ENCODE data around the gene TP53BP2.
"Not testable (repeated sequence)": the region's sequence is repeated elsewhere in the genome, so short reads cannot be mapped to it uniquely, and the experiment has no call there.

The TP53BP2 gene

DNA sequence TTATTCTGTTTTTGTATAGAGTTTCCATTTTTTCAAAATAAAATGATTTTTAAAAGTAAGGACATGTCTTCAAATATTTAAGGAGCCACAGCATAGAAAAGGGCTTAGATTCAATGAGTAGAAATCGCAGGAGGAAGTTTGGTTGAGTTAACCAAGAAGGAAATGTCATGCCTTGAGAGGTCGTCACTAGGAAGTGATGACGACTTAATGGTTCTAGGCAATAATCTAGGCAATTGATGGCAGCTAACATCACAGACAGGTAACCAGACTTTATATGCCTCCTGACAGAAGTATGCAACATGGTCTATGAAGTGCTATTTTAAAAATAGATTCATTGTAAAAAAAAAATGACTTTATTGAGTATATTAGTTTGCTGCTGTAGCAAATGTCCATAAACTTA lies 32.1 kb upstream of the TP53BP2 start:
- TF ChIP-seq, protein P1, sequence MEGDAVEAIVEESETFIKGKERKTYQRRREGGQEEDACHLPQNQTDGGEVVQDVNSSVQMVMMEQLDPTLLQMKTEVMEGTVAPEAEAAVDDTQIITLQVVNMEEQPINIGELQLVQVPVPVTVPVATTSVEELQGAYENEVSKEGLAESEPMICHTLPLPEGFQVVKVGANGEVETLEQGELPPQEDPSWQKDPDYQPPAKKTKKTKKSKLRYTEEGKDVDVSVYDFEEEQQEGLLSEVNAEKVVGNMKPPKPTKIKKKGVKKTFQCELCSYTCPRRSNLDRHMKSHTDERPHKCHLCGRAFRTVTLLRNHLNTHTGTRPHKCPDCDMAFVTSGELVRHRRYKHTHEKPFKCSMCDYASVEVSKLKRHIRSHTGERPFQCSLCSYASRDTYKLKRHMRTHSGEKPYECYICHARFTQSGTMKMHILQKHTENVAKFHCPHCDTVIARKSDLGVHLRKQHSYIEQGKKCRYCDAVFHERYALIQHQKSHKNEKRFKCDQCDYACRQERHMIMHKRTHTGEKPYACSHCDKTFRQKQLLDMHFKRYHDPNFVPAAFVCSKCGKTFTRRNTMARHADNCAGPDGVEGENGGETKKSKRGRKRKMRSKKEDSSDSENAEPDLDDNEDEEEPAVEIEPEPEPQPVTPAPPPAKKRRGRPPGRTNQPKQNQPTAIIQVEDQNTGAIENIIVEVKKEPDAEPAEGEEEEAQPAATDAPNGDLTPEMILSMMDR (IDR thresholded peaks at IDR 0.05; ENCODE audit: control insufficient read depth, extremely low read depth, insufficient read depth): no peak
- no peak for DNase-seq (ENCODE audit: low read depth)
- no peak overlapping the region for H3K4me3 ChIP-seq (ENCODE audit: low read depth, low read length)

DNA sequence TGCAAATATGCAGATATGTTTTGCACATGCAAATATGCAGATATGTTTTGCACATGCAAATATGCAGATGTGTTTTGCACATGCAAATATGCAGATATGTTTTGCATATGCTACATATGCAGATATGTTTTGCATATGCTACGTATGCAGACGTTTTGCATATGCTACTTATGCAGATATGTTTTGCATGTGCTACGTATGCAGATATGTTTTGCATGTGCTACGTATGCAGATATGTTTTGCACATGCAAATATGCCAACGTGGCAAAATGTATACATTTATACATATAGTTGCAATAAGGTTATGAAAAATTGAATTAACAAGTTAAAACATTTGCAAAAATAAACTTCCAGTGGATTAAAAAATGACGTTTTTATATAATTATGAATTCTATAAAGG lies 30.8 kb upstream of the TP53BP2 start:
- H3K4me3 ChIP-seq (ENCODE audit: low read depth, low read length): no peak overlapping the region
- TF ChIP-seq, protein P1 (IDR thresholded peaks at IDR 0.05; ENCODE audit: control insufficient read depth, extremely low read depth, insufficient read depth): no peak
- DNase-seq (ENCODE audit: low read depth): no peak

DNA sequence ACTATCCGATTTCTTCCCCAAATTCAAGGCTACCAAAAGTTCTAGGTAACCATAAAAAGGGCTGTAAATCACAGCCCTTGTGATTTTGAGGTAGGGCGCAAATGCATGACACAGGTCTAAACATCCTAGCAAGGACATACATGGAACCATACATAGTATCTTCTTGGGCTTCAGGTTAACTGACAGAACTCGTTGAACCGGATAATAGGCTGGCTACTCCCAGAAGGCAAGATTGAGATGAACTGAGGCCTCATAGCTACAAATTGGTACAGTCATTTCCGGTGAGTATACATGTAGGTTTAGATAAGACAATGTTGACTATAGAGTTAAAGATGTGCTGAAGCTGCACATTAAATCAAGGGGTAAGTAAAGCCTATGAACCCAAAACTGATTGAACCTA lies 27.3 kb upstream of the TP53BP2 start:
- H3K4me3 ChIP-seq (ENCODE audit: low read depth, low read length): no peak overlapping the region
- DNase-seq (ENCODE audit: low read depth): no peak
- TF ChIP-seq, protein P1 (IDR thresholded peaks at IDR 0.05; ENCODE audit: control insufficient read depth, extremely low read depth, insufficient read depth): no peak

DNA sequence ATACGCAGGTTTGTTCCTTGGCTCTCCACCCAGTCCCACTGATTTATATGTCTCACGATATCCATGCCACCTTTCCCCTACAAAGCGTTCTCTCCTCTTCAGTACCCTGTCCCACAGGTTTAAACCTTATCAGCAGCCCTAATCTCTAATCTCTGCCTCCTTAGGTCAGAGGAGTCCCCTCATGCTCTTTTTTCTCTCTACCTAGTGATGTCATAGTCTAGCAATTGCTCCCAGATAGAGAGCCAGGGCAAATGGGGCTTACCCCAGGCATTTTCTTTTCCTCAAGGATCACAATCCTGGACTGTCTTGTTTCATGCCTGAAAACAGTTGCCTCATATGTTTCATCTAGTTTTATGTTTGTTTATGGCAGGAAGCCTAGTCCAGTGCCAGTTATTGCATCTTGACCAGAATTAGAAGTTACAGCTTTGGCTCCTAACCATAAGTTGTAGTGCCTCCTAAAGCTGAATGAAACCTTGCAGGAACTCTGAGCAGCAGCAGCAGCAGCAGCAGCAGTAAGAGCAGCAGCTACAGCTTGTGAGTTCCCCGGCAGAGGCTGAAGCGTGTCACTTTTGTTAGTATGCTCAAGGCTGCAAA lies 26.7 kb upstream of the TP53BP2 start:
- H3K4me3 ChIP-seq (ENCODE audit: low read depth, low read length): no peak overlapping the region
- DNase-seq (ENCODE audit: low read depth): peak; percentile 50
- TF ChIP-seq, protein P1 (IDR thresholded peaks at IDR 0.05; ENCODE audit: control insufficient read depth, extremely low read depth, insufficient read depth): no peak

DNA sequence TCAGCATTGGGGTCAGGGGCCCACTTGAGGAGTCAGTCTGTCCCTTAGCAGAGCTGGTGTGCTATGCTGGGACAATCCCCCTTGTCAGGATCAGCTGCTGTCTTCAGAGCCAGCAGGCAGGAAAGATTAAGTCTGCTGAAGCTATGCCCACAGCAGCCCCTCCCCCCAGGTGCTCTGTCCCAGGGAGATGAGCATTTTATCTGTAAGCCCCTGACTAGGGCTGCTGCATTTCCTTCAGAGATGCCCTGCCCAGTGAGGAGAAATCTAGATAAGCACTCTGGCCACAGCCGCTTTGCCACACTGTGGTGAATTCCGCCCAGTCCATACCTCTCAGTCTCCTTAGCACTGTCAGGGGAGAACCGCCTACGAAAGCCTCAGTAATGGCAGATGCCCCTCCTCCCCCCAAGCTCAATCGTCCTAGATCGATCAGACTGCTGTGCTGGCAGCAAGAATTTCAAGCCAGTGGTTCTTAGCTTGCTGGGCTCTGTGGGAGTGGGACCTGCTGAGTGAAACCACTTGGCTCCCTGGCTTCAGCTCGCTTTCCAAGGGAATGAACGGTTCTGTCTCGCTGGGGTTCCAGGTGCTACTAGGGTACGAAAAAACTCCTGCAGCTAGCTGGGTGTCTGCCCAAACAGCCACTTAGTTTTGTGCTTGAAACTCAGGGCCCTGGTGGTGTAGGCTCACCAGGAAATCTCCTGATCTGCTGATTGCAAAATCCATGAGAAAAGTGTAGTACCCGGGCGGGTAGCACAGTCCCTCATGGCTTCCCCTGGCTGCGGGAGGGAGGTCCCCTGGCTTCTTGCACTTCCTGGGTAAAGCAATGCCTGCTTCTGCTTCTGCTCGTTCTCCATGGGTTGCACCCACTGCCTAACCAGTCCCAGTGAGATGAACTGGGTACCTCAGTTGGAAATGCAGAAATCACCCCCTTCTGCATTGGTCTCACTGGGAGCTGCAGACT lies 25.1 kb upstream of the TP53BP2 start:
- DNase-seq (ENCODE audit: low read depth): no peak
- TF ChIP-seq, protein P1 (IDR thresholded peaks at IDR 0.05; ENCODE audit: control insufficient read depth, extremely low read depth, insufficient read depth): no peak
- H3K4me3 ChIP-seq (ENCODE audit: low read depth, low read length): no peak overlapping the region

DNA sequence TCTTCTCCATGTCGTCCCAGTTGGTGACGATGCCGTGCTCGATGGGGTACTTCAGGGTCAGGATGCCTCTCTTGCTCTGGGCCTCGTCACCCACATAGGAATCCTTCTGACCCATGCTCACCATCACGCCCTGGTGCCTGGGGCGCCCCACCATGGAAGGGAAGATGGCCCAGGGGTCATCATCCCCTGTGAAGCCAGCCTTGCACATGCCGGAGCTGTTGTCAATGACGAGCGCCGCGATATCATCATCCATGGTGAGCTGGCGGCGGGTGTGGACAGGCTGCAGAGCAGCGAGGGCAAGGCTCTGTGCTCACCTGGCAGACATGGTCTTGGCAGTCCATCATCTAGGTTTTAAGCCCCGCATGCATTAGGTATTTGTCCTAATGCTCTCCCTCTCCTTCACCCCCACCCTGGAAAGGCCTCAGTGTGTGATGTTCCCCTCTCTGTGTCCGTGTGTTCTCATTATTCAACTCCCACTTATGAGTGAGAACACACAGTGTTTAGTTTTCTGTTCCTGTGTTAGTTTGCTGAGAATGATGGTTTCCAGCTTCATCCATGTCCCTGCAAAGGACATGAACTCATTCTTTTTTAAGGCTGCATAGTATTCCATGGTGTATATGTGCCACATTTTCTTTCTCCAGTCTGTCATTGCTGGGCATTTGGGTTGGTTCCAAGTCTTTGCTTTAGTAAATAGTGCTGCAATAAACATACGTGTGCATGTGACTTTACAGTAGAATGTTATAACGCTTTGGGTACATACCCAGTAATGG lies 19.0 kb upstream of the TP53BP2 start:
- not testable (repeated sequence) for H3K4me3 ChIP-seq (ENCODE audit: low read depth, low read length)

DNA sequence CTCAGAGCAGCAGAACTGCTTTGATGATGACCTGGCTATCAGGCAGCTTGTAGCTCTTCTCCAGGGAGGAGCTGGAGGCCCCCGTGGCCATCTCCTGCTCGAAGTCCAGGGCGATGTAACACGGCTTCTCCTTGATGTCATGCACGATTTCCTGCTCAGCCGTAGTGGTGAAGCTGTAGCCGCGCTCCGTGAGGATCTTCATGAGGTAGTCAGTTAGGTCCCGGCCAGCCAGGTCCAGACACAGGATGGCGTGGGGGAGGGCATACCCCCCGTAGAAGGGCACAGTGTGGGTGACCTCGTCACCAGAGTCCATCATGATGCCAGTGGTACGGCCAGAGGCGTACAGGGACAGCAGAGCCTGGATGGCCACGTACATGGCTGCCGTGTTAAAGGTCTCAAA lies 18.3 kb upstream of the TP53BP2 start:
- TF ChIP-seq, protein P1 (IDR thresholded peaks at IDR 0.05; ENCODE audit: control insufficient read depth, extremely low read depth, insufficient read depth): no peak
- no peak overlapping the region for H3K4me3 ChIP-seq (ENCODE audit: low read depth, low read length)
- DNase-seq (ENCODE audit: low read depth): no peak

More for the DNA sequence above, 19.0 kb upstream of the TP53BP2 start:
- not testable (repeated sequence) for DNase-seq (ENCODE audit: low read depth)
